ENCODE results near the gene TENM3. TPM values are rescaled to one million over a fixed set of nuclear protein-coding genes. Genes with fewer than 3 reads are reported as not detected.

The TENM3 gene
- total RNA-seq, 1 donor from 2014 or later, result 106 TPM

GRCh38 chr4:182391111-182391684 lies 148.0 kb downstream of the TENM3 start:
- Mint-ChIP-seq H3K9me3 (no peaks in the 10 kb centered on the region), H3K4me1 (peaks cover 21% of the 10 kb centered on the region), H3K4me3 (no peak overlapping the region), H3K36me3 (peaks cover 7% of the 10 kb centered on the region), H3K27me3 (ENCODE audit: low read depth) (no peaks in the 10 kb centered on the region), H3K27ac (no peak overlapping the region)
- DNase-seq (ENCODE audit: low spot score in 2 of 2, unreplicated experiment in 2 of 2), result no peak
- TF ChIP-seq CTCF (IDR thresholded peaks at IDR 0.05; ENCODE audit: unreplicated experiment), result no peak

- Mint-ChIP-seq H3K4me1 (peaks cover 16% of the 10 kb centered on the region), H3K9me3 (no peaks in the 10 kb centered on the region), H3K27me3 (ENCODE audit: low read depth) (no peaks in the 10 kb centered on the region), H3K4me3 (no peak overlapping the region), H3K36me3 (no peaks in the 10 kb centered on the region), H3K27ac (no peak overlapping the region)
- no peak for DNase-seq (ENCODE audit: low spot score in 2 of 2, unreplicated experiment in 2 of 2)
- TF ChIP-seq CTCF (IDR thresholded peaks at IDR 0.05; ENCODE audit: unreplicated experiment), result no peak
These were observed 151.0 kb downstream of the TENM3 start for GRCh38 chr4:182394181-182394580.

- Mint-ChIP-seq H3K27me3 (ENCODE audit: low read depth) (no peaks in the 10 kb centered on the region), H3K36me3 (peaks cover 4% of the 10 kb centered on the region), H3K27ac (no peak overlapping the region), H3K4me3 (no peak overlapping the region), H3K9me3 (peaks cover 10% of the 10 kb centered on the region), H3K4me1 (peaks cover 24% of the 10 kb centered on the region)
- TF ChIP-seq CTCF (IDR thresholded peaks at IDR 0.05; ENCODE audit: unreplicated experiment), result no peak
- no peak for DNase-seq (ENCODE audit: low spot score in 2 of 2, unreplicated experiment in 2 of 2)
These were observed 156.9 kb downstream of the TENM3 start for GRCh38 chr4:182400081-182400480.

- peaks cover 10% of the 10 kb centered on the region for H3K9me3 Mint-ChIP-seq
- TF ChIP-seq CTCF (IDR thresholded peaks at IDR 0.05; ENCODE audit: unreplicated experiment), result no peak
These were observed 157.6 kb downstream of the TENM3 start for GRCh38 chr4:182400790-182401189.

GRCh38 chr4:182404376-182404775 lies 161.2 kb downstream of the TENM3 start:
- no peaks in the 10 kb centered on the region for H3K27me3 Mint-ChIP-seq (ENCODE audit: low read depth)
- peaks cover 7% of the 10 kb centered on the region for H3K36me3 Mint-ChIP-seq
- DNase-seq (ENCODE audit: low spot score in 2 of 2, unreplicated experiment in 2 of 2), result no peak
- H3K27ac Mint-ChIP-seq, result no peak overlapping the region
- H3K4me3 Mint-ChIP-seq, result no peak overlapping the region
- H3K9me3 Mint-ChIP-seq, result peaks cover 10% of the 10 kb centered on the region
- no peak for TF ChIP-seq CTCF (IDR thresholded peaks at IDR 0.05; ENCODE audit: unreplicated experiment)
- peaks cover 35% of the 10 kb centered on the region for H3K4me1 Mint-ChIP-seq

More at GRCh38 chr4:182400790-182401189, 157.6 kb downstream of the TENM3 start:
- H3K36me3 Mint-ChIP-seq, result peaks cover 4% of the 10 kb centered on the region
- H3K4me3 Mint-ChIP-seq, result no peak overlapping the region
- no peak for DNase-seq (ENCODE audit: low spot score in 2 of 2, unreplicated experiment in 2 of 2)
- no peak overlapping the region for H3K27ac Mint-ChIP-seq
- peaks cover 27% of the 10 kb centered on the region for H3K4me1 Mint-ChIP-seq
- no peaks in the 10 kb centered on the region for H3K27me3 Mint-ChIP-seq (ENCODE audit: low read depth)

GRCh38 chr4:182405087-182405486 lies 161.9 kb downstream of the TENM3 start:
- Mint-ChIP-seq H3K4me1 (peaks cover 29% of the 10 kb centered on the region), H3K9me3 (peaks cover 10% of the 10 kb centered on the region), H3K4me3 (no peak overlapping the region), H3K27me3 (ENCODE audit: low read depth) (no peaks in the 10 kb centered on the region), H3K36me3 (peaks cover 7% of the 10 kb centered on the region), H3K27ac (no peak overlapping the region)
- no peak for TF ChIP-seq CTCF (IDR thresholded peaks at IDR 0.05; ENCODE audit: unreplicated experiment)
- DNase-seq (ENCODE audit: low spot score in 2 of 2, unreplicated experiment in 2 of 2), result no peak

Measured in mesothelial cell of epicardium (in vitro differentiated cells).